ENCODE data around the gene IMPA2.
"Not testable (repeated sequence)": the region's sequence is repeated elsewhere in the genome, so short reads cannot be mapped to it uniquely, and the experiment has no call there.

IMPA2 gene

DNA sequence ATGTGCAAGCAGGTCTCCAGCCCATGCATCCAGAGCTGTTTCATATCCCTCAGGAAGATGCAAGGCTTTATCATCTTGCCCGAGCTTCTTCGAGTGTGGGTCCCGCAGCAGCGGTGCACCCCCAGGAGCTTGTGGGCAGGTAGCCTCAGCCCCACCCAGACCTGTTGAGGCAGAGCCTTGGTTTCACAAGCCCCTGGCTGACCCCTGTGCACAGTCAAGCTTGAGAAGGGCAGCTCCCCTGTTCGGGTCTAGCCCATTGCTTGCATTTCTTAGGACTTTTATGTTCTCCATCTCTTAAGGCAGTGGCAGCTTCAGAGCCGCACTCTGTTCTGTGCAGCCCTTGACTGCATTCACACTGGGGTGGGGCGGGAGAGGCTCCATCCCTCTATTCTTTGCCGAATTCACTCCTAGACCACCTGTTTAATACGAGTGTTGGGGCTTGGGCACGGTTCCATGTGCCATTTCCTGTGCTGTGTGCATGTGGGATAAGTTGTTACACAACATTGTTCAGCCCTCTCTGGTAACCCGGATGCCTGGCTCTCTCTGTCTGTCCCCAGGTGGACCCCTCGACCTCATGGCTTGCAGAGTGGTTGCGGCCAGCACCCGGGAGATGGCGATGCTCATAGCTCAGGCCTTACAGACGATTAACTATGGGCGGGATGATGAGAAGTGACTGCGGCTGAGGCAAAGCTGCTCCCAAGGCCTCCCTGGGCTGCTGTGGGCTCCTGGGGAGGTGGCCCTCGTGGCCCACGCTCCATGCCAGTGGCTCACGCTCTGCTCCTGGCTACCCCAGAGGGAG is 48.7 kb downstream of the IMPA2 start:
- DNase-seq (ENCODE audit: low read depth) = no peak

DNA sequence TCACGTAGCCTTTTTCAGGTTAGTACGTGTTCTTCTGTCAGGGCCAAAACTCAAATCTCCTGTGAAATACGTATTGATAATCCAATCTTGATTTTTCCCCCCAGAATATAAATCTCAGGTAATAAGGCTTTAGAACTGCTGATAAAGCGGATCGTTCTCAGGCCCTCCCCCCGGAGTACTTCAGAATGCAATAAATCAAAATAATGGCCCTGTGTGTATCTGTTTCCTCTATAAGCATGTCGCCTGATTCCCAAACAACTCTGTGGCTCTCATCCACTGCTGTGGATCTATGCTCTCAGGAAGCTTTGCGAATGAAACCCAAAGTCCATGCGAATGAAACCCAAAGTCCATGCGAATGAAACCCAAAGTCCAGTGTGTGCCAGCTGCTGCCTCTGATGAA is 49.4 kb downstream of the IMPA2 start:
- DNase-seq (ENCODE audit: low read depth) = no peak

DNA sequence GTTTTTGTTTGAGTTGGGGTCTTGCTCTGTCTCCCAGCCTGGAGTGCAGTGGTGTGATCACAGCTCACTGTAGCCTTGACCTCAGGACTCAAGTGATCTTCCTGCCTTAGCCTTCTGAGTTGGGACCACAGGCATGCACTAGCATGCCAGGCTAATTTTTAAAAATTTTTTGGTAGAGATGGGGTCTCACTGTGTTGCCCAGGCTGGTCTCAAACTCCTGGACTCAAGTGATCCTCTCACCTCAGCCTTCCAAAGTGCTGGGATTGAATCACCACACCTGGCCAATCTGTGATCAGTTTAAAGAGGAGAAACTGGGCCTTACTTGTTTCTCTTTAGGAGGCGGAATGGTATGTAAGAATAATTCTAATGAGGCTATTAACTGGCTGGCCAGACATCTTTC is 49.9 kb downstream of the IMPA2 start:
- DNase-seq (ENCODE audit: low read depth) = no peak

DNA sequence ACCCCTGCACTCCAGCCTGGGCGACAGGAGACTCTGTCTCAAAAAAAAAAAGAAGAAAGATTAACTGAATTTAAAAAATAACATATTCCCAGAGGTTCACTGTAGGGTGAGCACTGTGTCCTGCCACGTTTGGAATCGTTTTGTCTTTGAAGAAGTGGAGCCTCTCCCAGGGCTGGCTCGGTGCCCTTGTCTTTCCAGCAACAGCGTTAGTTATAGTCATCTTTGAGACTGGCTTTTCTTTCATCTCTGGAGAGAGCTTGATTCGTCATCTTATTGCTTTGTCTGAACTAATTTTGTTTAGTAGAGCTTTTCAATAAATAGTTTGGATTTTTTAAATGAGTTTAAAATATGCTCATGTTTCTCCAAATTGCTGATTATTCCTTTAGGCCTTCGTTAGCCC is 50.5 kb downstream of the IMPA2 start:
- peak; percentile 59 for DNase-seq (ENCODE audit: low read depth)

DNA sequence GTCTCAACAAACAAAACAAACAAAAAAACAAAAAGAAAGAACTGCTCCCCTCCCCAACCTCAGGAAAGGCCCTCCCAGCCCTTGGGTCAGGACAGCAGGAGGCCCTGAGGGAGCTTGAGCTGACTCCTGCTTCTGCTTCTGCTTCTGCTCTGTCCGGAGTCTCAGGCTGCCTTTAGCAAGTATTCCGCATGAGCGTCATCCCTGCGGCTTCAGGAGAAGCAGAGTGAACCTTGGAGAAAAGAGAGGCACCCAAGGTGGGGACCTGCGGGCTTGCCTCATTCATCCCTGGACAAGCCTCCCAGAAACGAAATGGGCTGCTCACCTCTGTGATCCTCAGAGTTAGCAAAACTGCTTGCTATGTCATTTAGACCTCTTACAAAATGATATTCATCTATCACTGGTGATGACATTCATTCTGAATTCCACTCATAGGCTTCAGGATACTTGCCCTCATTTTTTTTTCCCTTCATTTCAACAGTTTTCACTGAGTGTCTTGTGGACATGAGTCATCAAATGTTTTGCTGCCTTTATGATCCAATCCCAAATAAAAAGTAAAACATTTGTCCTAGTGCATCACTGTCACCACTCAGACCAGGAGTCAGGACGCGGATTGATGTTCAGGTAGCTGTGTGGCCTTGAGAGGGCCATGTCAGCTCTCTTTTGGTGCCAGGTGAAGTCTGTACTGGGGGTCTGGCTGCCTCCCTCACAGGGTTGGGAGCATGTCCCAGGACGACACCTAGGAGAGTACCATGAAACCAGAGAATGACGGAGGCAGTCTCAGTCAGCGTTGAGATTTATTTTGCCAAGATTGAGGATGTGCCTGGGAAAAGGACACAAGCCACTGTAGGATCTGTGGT is 51.7 kb downstream of the IMPA2 start:
- DNase-seq (ENCODE audit: low read depth) = peak; percentile 71

DNA sequence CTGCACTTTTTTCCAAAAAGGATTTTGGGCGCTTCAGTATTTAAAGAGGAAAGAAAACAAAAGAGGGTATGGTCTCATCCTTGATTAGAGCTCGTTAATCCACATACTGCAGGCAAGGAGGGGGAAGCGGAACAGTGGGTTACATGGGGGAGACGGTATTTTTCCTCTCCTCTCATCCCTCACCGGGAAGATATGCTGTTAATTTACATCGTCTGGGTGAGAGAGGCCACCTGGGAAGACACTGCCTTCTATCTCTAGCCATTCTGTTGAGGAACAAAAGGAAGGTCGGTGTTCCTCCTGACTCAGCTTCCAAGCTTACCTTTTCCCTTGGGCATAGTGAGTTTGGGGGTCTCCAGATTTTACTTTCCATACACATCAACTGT is 52.3 kb downstream of the IMPA2 start:
- DNase-seq (ENCODE audit: low read depth) = no peak

DNA sequence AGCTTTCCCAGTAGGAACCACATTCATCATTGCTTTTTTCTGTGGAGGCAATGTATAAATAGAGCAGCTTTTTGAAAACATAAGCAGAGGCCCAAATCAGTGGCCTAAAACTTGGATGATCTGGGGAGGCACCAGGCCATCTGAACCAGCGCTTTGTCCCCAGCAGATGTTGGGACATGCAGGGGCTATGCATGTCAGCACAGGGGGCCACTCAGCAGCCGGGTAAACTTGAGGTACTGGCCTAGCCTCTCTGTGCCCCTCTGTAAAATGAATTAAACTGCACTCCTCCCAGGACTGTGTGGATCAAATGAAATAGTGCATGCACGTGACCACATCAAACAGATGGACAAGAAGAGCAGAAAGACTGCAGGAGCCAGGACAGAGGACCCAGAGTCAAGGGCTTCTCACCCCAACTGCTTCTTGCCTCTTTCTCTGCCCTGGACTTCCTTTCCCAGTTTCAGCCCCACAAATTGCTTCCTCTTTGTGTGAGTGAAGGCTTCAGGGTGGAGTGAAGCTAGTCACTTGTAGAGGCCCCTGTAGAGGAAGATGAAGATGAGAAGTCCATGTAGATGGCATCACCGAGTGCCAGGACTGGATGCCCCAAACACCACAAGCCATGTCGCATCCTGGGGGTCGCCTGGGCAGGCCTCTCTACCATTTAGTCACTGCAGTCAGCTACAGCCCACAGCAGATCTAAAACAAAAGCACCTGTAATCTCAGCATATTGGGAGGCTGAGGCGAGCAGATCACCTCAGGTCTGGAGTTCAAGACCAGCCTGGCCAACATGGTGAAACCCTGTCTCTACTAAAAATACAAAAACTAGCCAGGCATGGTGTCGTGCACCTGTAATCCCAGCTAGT is 53.2 kb downstream of the IMPA2 start:
- DNase-seq (ENCODE audit: low read depth) = no peak

DNA sequence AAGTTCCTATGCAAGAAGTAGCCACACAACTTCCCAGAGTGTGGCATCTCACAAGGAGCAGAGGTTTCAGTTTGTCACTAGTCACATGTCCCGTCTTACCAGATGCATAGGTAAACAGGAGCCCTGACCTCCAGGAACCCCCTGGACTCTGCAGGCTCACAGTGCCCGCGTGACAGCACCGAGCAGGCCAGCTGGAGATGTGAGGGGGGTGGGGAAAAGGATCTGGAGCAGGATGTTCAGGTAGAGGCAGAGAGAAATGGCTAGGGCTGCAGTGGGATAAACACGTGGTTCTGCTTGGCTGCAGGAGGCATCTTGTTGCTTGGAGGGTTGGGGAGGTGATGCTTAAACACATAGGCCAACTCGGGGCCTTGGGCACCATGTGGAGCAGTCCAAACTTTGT is 54.2 kb downstream of the IMPA2 start:
- DNase-seq (ENCODE audit: low read depth) = no peak

DNA sequence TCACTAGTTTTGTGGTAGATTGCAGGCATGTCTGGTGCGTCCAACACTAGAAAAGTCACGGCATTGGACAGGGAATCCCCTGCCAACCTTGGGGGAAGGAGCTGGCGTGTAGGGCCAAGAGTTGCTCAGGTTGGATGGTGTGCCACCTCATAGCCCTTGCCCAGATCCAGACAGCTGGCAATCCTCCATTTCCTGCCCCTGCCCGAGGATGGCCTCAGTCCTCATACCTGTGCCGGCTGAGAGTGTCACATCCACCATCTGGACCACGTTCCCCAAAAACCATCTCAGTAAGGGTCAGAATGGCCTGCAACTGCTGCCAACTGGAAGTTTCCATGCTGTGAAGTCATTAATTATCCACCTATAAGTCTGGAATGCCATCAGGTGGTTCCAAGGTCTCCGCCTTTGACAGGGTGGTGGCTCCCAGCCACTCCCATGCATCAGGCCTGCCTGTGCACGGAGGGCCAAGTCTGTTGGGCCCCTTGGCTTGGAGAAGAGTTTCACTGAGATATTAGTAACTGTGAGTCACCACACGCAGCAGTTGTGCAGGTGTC is 55.0 kb downstream of the IMPA2 start:
- DNase-seq (ENCODE audit: low read depth) = no peak

DNA sequence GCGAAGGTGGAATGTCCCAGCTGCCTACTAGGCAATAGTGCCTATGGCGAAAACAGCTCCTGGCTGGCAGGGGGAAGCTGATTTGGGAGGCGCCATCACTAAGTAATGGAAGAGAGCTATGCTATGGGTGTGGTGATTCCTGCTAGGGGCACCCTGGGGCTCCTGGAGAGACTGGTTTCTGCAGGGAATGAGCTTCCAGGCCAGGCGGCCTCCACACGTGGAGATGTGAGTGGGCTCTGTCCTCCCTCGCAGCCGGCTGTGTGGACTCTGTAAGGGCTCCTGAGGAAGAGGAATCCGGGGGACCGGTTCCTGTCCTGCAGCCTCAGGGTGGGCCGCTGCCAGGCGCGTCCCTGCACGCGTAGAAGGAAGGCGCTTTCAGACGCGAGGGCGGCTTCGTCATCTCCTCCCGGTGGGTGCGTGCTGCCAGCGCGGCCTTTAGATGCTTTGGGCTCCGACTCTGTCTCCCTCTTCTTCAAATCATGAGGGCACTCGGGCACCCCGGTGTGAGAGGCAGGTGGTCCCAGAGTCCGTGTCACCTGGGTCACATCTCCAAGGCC is 56.9 kb downstream of the IMPA2 start:
- DNase-seq (ENCODE audit: low read depth) = no peak

DNA sequence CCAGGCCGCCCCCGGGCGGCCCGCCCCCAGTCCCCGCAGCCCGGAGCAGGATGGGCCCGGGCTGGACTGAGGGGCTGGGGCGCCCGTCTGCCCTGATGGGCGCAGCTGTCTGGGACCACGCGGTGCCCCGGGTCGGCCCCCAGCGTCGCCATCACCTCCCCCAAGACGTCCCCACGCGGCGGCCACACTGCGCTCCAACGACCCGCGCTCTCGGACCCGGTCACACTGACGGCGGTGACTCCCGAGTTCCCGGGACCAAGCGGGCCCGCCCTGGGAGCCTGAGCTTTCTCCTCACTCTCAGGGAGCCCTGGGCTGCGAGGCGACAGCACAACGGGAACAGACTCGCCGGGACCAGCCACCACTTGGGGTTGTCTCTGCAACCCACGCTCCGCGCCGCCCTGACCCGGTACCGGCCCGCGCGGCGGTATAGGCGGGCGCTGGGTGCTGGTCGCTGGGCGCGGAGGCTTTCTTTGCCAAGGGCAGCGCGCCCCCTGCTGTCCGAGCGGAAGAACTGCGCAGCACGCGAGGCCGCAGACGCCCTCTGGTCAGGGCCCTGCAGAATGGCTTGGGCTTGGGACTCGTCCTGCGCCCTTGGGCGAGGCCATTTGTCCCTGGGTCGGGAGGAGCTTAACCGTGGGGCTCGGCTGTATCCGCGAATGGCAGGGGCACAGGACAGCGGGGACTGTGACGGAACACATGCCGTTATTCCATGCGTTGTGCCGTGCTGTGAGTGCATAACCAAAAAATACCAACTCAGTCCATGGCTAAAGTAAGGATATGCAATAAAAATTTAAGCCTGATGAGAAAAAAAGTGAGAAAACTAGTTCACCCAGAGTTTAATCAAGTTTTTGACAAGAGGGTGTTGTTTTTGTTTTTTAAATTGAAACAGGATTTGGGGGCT is 57.6 kb downstream of the IMPA2 start:
- no peak for DNase-seq (ENCODE audit: low read depth)

DNA sequence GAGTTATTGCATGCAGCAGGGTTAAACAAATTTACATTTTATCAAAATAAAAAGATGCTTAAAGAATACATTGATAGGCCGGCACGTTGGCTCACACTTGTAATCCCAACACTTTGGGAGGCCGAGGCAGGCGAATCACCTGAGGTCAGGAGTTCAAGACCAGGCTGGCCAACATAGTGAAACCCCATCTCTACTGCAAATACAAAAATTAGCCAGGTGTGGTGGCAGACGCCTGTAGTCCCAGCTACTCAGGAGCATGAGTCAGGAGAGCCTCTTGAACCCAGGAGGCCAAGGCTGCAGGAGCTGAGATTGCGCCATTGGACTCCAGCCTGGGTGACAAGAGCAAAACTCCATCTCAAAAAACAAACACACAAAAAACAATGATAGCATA is 58.2 kb downstream of the IMPA2 start:
- DNase-seq (ENCODE audit: low read depth) = not testable (repeated sequence)

DNA sequence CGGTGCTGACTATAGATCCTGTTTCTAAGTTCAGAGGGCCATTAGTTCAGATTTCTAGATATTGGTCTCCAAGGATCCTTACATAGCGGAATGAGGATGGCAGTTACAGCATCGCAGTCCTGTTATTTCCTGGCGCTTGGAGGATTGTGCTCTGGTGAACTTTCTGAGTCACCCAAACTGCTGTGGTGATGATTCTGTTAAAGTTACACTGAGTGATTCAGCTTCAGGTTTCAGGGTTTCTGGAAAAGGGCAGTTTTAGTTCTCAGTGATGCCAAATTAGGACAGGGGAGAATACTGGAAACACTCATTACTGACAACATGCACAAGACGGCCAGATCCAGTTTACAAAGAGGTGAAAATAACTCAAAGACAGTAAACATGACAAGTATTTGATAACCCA is 60.3 kb downstream of the IMPA2 start:
- DNase-seq (ENCODE audit: low read depth) = peak; percentile 71

DNA sequence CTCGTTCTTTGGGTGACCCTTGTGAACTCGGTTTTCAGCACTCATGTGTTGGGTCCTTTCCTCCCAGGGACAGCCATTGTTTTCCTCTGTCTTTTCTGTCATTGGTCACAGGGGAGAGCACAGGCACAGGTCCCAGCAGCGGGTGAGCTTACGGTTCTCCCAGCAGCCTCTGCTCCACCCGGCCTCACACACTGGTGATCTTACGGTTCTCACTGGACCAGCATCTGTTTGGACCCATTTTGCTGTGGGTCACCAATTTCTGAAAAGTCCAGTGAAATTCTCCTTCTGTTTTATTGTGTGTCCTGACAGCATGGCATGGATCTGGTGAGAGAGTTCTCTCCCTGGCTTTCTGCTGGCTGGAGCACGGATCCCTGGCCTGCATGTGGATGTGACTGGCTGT is 62.5 kb downstream of the IMPA2 start:
- no peak for DNase-seq (ENCODE audit: low read depth)

DNA sequence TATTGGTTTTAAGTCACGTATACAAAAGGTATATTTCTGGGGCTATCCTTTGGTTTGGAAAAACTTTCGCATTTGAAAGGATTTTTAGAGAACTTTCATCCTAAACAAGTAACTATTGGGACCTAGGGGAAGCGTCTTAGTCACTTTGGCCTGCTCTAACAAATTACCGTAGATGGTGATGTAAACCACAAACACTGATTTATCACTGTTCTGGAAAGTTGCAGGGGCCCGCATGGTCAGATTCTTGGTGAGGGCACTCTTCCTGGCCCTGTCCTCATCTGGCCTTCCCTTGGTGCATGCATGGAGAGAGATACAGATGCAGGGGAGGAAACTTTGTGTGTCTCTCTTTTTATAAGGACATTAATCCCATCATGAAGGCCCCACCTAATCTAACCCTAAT is 63.3 kb downstream of the IMPA2 start:
- DNase-seq (ENCODE audit: low read depth) = no peak

DNA sequence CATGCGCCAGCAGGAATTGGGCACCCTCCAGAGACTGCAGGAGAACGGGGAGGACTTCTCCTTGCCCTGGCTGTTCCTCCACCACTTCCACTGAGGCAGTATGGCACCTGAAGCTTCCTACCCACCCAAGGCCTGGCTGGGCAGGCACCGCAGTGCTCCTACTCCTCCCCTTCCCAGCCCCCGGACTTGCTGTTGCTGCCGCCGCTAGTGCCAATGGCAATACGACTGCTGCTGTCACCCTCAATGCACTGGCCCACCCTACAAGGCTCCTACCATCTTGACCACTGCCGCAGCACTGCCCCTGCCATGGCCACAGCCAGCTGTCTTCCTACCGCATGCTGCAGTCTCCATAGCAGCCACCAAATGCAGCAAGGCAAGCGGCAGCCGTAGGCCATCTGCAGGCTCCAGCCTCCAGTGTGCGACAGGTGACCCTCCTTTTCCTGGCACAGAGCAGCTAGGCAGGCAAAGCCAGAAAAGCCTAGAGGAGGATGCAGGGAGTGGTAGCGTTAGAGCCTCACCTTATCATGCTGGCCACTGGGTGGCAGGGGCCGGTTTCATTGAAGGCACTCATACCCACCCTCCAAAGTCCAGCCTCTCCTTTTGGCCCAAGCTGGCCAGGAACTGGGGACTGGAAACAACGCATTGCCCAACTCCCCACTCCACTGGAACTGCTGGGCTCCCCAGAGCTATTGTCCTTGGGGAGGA is 64.9 kb downstream of the IMPA2 start:
- no peak for DNase-seq (ENCODE audit: low read depth)

DNA sequence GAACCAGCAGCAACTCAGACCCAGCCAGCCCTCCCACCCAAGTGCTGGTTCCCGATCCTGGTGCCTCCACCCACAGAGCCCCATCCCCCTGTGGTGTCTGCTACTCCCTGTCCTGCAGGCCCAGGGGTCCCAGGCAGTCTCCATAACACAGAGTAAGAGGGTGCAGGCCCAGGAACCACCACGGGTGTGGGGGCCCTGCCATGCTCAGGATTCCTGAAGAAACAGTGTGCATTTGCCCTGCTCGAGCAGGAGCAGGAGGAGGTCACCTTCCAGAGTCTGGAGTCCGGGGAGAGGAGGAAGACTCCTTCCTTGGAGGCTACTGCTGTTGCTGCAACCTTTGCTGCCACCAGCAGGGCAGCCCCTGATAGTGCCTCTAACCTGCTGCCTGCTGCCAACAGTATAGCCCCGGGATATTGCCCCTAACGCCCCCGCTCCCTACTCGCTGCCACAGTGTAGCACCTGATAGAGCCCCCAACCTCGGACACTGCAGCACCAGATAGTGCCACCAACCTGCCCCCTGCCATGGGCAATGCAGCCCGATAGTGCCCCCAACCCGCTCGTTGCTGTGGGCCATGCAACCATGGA is 65.5 kb downstream of the IMPA2 start:
- no peak for DNase-seq (ENCODE audit: low read depth)

DNA sequence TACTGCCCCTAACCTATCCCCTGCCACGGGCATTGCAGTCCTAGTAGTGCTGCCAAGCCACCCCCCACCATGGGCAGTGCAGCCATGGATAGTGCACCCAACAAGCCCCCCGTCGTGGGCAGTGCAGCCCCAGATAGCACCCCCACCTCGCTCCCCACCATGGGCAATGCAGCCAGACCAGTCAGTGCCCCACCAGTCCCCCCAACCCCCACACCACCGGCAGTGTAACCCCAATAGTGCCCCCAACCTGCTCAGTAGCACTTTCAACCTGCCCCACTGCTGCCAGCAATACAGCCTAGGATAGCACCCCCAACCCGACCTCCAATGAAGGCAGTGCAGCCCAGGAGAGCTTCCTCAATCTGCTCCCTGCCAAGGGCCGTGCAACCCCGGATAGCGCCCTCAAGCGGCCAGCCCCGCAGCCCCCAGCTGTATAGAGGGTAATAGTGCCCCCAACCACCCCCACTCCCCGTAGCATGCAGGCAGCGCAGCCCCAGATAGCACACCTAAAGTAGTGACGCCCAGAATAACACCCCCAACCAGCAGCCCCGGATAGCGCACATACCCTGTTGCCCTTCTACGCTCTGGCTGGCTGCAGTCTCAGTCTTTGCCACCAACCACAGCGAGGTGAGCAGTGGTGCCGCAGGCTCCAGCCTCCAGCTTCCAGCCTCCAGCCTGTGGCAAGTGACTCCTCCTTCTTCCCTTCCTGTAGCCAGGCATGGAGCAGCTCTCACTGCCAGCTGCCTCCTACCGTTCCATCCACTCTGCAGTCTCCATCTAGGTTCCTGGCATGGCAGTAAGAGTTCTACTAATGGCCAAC is 66.9 kb downstream of the IMPA2 start:
- DNase-seq (ENCODE audit: low read depth) = no peak

DNA sequence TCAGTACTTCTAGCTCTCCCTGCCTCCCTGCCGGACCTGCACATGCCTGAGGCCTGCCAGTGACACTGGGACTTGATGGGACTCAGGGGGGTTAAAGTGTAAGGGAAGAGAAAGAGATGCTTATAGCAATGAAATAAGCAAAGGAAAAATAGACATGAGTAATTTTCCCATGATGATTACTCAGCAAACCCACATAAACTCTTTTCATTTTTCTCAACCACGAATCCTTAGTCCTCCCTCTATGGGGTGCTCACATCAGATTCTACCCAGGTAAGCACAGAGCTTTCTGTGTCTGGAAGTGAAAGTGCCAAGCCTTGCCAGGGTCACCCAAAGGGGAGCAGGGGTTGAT is 67.5 kb downstream of the IMPA2 start:
- peak; percentile 39 for DNase-seq (ENCODE audit: low read depth)
